GM18907 (cell line): ENCODE results near the gene LAMA5.

Experiments
- ATAC-seq: cut with Tn5 transposase; IDR thresholded peaks from one replicate; pipeline ENCODE4 v1.9.1; 2021; ENCODE audit warnings: mild to moderate bottlenecking, moderate library complexity; ENCODE audit not compliant: unreplicated experiment

The LAMA5 gene

DNA sequence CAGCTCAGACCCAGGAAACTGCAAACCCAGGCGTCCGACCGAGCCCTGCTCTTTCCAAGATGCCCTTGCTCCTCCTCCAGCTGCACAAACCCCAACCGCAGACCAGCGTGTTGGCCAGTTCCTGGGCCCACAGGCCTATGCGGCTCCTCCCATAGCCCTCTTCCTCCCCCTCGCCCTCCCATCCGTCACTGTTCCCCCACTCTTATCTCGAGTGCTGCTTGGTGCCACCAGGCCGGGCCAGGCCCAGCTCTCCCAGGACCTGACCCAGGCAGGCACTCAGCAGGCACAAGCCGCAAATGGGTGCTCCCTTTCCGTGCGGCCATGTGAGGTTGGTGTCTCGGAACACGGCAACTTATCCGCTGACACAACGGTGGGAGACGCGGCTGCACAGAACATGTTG is 35.8 kb downstream of the LAMA5 start:
- no peak for ATAC-seq

DNA sequence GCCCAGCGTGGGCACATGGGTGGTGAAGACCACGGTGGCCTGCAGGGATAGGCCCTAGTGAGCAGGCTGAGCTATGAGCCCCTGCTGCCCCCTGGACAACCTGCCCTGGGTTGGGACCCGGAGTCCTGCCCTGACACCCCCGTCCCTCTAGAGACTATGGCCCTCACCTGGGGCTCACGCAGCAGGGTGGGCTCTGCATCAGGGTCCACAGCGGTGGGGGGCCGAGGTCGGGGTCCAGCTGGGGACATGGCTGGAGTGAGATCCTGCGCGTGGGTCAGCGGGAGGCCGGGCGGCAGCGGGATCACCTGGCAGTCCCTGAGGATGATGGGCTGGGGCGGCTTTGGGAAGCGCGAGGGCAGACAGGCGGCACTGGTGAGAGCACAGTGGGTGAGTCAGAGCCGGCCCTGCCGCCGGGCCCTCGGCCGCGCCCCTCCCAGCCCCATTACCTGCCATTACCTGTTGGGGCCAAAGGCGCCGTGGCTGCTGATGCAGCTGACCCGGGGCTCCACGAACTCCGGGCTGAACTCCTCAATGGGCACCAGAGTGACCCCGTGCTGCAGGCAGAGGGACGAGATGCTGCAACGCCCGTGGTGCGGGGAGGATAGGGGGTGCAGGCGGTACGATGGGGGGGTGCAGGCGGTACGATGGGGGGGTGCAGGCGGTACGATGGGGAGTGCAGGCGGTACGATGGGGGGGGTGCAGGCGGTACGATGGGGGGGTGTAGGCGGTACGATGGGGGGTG is 36.4 kb downstream of the LAMA5 start:
- ATAC-seq: no peak

DNA sequence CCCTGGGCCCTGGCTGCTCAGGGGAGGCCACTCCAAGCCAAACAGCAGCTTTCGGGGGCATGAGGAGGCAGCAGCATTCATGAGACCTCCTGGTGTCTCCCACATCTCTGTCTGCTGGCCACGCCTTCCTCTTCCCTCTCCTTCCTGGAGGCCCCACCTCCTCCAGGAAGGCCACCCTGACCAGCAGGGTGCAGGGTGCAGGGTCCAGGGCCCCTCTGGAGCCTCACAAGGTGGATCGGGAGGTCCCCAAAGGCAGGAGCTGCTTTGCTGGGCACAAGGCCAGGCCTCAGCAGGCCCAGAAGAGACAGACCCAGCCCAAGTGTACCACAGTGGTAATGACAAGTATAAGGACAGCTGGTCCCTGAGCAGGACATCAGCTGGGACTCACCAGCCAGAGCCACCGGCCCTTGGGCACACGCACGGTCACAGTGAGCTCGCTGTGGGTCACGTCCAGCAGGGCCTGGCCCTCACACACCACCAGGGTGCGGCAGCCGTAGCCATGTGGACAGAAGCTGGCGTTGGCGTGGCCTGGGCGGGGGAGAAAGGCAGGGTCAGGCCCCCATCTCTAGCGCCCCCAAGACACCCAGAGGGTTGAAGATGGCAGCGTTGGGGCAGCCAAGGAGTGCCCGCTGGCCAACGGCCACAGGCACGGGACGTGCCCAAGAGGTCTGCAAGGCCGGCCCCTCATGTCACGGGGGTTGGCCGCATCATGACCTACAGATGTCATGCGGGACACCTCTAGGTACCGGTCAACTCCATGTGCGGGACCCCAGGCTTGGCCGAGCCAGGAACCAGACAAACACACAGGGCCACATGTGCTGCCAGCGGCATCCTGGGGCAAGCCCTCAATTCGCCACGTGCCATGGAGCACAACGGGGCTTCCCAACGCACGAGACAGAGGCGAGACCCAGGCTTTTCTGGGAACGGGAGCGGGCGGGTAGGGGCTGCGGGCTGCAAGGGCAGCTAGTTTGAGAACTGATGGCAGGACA is 37.4 kb downstream of the LAMA5 start:
- no peak for ATAC-seq

DNA sequence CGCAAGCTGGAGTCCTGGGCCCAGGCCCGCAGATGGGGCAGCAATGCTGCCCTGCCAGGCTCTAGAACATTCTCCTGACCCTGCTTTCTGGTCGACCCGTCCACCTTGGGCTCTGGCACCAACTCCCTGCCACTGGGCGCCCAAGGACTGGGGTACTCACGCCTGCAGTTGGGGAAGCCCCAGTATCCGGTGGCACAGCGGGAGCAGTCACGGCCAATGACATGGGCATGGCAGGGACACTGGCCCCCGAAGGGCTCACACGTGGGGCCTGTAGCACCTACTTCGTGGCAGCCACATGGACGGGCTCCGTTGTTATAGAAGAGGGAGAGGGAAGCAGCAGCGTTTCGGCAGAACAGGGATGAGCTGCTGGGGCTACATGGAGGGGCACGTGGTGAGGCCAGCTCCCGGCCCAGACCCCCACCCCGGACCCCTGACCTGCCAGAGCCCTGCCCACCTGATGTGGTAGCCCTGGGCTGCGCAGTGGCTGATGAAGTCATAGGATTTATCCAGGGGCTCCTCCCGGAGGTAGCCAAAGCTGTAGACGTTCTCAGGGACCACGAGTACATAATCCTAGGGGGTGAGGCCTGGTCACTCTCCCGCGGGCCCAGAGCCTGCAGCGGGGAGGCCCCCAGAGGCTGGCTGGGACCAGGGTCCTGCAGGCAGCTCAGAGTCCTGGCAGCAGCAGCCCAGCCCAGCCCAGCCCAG is 38.3 kb downstream of the LAMA5 start:
- ATAC-seq: no peak

DNA sequence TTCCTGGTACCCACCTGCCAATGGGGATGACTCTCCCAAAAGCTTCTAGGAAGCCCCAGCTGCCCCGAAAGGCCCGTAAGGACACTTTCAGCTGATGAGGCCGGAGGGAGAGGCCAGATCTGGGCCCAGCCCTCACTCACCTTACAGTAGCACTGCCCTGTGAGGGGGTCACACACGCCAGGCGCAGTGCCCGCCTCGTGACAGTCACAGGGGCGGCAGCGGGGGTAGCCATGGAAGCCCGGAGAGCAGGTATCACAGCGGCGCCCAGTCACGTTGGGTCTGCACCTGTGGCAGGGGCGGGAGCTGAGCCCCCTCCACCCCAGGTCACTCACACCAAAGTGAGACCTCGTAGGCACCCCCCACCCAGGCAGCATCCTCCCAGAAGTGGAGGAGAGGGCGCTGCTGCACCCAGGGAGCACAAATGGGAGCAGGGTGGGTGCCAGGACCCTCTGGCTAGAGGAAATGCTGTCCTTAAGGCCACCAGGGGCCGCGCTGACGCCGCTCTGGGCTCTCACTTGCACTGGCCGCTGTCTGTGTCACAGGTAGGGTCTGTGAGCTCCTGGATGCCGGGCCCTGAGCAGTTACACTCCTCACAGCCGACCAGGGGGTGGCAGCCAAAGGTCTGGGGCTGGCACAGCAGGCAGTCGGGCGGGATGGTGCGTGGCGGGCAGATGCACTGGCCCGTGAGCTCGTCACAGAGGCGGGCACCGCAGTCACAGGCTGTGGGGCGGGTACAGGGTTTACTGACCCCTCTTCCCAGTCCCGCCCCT is 39.2 kb downstream of the LAMA5 start:
- no peak for ATAC-seq

- no peak for ATAC-seq
Observed at GRCh38 chr20:62326959-62327725, 40.0 kb downstream of the LAMA5 start.

DNA sequence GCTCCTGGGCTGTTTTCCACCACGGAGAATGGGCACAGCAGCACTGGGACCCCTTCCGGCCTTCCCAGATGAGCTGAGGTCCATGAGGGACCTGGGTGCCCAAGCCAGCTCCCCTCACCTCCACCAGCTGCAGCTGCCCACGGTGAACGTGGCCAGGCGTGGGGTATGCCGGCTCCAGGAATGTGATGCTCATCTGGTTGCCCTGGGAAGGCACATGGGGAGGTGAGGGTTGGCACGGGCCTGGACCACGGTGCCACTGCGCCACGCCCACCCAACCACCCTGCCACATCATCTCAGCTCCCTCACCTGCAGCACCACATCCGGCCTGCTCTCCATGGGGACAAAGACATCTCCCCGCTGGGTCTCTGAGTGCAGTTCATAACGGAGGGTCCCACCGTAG is 40.6 kb downstream of the LAMA5 start:
- ATAC-seq: no peak

- no peak for ATAC-seq
Observed at GRCh38 chr20:62325172-62325905, 41.8 kb downstream of the LAMA5 start.

- no peak for ATAC-seq
Observed at GRCh38 chr20:62323980-62324906, 42.9 kb downstream of the LAMA5 start.

- ATAC-seq: no peak
Observed at GRCh38 chr20:62323146-62323979, 43.7 kb downstream of the LAMA5 start.

DNA sequence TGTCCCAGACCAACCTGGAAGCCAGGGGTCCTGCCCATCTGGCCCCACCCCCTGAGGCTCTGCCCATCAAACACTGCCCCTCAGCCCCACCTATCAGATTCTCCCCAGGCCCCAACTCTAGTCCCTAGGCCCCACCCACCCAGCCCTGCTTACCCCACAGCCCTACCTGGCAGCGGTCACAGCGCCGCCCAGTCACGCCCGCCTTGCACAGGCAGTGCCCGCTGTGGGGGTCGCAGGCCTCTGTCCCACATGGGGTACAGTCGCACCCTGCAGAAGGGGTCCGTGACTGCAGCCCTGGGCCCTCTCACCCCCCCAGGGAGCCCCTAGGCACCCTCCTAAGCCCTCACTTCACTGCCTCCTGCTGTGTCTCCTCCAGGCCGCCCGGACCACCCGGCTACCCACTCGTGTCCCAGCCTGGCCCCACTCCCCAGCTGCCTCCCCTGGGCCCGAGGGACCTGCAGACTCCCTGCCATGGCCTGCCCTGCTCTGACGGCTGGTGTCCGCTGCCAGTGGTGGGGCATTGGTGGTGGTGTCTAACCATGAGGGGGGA is 44.5 kb downstream of the LAMA5 start:
- ATAC-seq: no peak

DNA sequence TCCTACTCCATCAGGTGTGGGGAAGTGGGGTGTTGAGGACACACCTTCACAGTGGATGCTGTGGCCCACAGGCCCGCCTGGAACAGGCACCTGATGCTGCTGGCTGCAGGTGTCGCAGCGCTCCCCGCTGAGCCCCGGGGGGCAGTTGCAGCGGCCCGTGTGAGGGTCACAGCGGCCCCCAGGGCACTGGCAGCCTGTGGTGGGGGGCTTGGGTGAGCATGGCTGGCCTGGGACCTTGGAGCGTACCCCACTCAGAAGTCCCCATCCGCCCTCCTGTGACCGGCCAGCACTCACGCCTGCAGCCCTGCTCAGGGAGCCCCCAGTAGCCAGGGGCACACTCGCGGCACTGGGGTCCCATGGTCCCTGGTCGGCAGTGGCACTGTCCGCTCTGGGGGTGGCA is 45.1 kb downstream of the LAMA5 start:
- ATAC-seq: no peak

DNA sequence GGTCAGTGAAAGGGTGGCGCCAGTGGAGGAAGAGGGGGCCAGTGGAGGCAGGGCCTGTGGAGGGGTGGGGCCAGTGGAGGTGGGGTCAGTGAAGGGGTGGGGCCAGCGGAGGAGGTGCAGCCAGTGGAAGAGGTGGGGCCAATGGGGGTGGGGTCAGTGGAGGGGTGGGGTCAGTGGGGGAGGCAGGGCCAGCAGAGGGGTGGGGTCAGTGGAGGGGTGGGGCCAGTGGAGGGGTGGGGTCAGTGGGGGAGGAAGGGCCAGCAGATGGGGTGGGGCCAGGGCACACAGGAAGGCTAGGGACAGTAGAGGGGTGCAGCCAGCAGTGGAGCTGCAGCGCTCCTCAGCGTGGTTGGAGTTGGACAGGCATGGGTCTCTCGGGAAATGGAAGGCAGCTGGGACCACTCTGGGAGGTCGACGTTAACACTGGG is 45.6 kb downstream of the LAMA5 start:
- ATAC-seq: no peak

DNA sequence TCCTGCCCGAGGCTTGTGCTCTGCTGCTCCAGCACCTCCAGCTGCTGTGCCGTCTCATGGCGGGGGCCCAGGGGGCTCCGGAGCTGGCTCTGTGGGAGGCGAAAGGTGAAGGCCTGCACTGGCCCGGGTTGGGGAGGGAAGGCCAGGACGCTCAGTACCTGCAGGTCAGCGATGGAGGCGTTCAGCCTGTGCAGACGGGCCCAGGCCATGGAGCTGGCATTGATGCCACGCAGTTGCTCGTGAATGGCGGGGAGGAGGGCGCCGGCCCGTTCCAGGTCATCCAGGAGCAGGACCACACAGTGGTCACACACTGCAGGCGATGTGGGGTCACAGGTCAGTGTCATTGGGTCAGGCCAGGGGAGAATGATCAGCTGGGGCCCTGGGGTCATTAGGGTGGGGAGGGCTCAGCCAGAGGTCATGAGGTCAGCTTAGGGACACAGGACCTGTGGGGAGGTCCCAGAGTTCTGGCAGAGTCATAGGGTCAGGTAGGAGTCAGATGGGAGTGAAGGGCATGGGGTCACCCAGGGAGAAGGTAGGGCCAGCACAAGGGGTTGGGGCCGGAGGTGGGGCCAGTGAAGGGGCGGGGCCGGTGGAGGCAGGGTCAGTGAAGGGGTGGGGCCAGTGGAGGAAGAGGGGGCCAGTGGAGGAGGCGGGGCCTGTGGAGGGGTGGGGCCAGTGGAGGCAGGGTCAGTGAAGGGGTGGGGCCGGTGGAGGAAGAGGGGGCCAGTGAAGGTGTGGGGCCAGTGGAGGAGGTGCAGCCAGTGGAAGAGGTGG is 46.3 kb downstream of the LAMA5 start:
- ATAC-seq: no peak

DNA sequence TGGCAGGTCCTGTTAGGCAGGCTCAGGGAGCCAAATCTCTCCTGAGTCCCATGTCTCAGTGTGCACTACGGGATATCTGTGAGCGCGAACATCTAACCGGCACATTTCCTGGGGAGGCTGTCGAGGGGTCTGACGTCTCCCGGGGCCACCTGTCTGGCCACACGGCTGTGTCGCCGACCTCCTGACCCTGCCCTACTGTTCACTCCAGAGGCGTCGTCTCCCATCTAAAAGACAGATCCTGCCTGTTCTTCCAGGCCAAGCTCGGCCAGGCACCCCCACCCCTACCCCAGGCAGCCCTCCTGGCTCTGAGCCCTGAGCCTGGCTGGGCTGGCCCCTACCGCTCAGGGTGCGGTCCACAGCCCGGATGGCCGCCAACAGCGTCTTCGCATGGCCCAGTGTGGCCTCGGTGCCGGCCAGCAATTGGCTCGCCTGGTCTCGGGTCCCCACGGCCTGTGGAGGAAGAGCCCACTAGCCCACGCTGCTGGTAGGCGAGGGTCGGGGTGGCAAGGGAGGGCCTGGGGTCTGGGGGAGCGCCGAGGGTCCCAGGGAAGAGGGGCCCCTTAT is 47.7 kb downstream of the LAMA5 start:
- no peak for ATAC-seq
